Suprapubic skin (tissue), 4 donors: ENCODE measurements around the gene CDC25C.

Experiments used
- EP300 ChIP-seq: sonication (generic); formaldehyde crosslinking; IDR thresholded peaks from one replicate; pipeline ENCODE4 v1.6.1; 2017; ENCODE audit warnings: antibody characterized with exemption
- POLR2A ChIP-seq, 2 donors: fragments of 450-650 bp; IDR thresholded peaks; one replicate each; pipeline ENCODE4 v1.6.1; 2017; ENCODE audit warnings: antibody characterized with exemption in 2 of 2, mild to moderate bottlenecking in 2 of 2, moderate library complexity in 2 of 2
- POLR2AphosphoS5 ChIP-seq, 3 donors: sonication (generic); formaldehyde crosslinking; IDR thresholded peaks; one replicate each; pipeline ENCODE4 v1.6.1; 2017; ENCODE audit warnings: antibody characterized with exemption in 3 of 3
- TF ChIP-seq, protein P1 (sequence below), 2 donors: fragments of 200-600 bp in 1 of 2; fragments of 450-650 bp in 1 of 2; sonication (generic) in 1 of 2; IDR thresholded peaks; one replicate each; pipeline ENCODE4 v1.5.1; 2016 to 2019; ENCODE audit warnings: antibody characterized with exemption in 2 of 2, mild to moderate bottlenecking in 1 of 2, moderate library complexity in 1 of 2

DNA sequence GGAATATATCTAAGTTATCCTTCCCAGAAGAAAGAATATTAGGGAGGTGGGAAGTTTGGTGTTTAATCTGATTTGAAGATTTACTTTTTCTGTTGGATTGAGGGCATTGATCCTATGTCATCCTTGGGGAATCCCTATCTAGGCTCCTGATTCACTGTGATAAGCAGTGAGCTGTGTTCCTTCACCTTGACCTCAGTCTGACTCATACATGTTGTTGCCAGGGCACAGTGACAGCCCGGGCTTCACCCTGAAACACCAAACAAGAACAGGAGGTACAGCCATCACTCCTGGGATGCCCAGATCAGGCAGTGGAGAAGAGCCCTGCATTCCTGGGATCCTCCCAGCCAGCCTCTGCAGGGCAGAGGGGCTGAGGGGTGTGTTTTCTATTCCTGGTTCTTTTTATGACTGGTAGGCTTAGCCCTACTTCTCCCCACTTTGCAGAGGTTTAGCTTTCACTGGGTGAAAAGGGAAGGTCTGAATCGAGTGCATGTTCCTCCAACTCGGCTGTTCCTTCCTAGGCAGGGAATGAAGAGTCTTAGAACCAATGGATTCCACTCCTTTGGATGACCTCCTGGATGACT lies 3.4 kb upstream of the CDC25C start:
- TF ChIP-seq, protein P1, sequence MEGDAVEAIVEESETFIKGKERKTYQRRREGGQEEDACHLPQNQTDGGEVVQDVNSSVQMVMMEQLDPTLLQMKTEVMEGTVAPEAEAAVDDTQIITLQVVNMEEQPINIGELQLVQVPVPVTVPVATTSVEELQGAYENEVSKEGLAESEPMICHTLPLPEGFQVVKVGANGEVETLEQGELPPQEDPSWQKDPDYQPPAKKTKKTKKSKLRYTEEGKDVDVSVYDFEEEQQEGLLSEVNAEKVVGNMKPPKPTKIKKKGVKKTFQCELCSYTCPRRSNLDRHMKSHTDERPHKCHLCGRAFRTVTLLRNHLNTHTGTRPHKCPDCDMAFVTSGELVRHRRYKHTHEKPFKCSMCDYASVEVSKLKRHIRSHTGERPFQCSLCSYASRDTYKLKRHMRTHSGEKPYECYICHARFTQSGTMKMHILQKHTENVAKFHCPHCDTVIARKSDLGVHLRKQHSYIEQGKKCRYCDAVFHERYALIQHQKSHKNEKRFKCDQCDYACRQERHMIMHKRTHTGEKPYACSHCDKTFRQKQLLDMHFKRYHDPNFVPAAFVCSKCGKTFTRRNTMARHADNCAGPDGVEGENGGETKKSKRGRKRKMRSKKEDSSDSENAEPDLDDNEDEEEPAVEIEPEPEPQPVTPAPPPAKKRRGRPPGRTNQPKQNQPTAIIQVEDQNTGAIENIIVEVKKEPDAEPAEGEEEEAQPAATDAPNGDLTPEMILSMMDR (IDR thresholded peaks at IDR 0.05) = no peak
- TF ChIP-seq POLR2A (IDR thresholded peaks at IDR 0.05) = no peak
- no peak for TF ChIP-seq POLR2AphosphoS5 (IDR thresholded peaks at IDR 0.05)
- no peak for TF ChIP-seq EP300
